Adipocyte (in vitro differentiated cells): Measurements from ENCODE around the gene QSOX2.
"Not testable (repeated sequence)": the region's sequence is repeated elsewhere in the genome, so short reads cannot be mapped to it uniquely, and the experiment has no call there.

ENCODE experiments used
- DNase-seq: peaks from one replicate; pipeline ENCODE4 v3.0.0-alpha.2; 2015; ENCODE audit warnings: low read depth
- H3K27me3 ChIP-seq: replicated peaks from 2 replicates; pipeline ENCODE4 v1.7.0; 2013; ENCODE audit warnings: mild to moderate bottlenecking, low read length, moderate library complexity; ENCODE audit not compliant: control insufficient read depth, insufficient read depth
- H3K36me3 ChIP-seq: 2 replicates; pipeline ENCODE4 v1.7.0; 2013; ENCODE audit warnings: low read length, mild to moderate bottlenecking, moderate library complexity; ENCODE audit not compliant: control insufficient read depth, insufficient read depth, severe bottlenecking
- H3K4me1 ChIP-seq: 2 replicates; pipeline ENCODE4 v1.7.0; 2013; ENCODE audit warnings: mild to moderate bottlenecking, low read length, moderate library complexity; ENCODE audit not compliant: control insufficient read depth, insufficient read depth
- H3K4me3 ChIP-seq: 2 replicates; pipeline ENCODE4 v1.7.0; 2013; ENCODE audit warnings: mild to moderate bottlenecking, low read length, moderate library complexity
- H3K9ac ChIP-seq: 2 replicates; pipeline ENCODE4 v1.7.0; 2013; ENCODE audit warnings: mild to moderate bottlenecking, low read length, moderate library complexity
- H3K9me3 ChIP-seq: 2 replicates; pipeline ENCODE4 v1.7.0; 2013; ENCODE audit warnings: mild to moderate bottlenecking, low read length, moderate library complexity; ENCODE audit not compliant: control insufficient read depth

The QSOX2 gene

DNA sequence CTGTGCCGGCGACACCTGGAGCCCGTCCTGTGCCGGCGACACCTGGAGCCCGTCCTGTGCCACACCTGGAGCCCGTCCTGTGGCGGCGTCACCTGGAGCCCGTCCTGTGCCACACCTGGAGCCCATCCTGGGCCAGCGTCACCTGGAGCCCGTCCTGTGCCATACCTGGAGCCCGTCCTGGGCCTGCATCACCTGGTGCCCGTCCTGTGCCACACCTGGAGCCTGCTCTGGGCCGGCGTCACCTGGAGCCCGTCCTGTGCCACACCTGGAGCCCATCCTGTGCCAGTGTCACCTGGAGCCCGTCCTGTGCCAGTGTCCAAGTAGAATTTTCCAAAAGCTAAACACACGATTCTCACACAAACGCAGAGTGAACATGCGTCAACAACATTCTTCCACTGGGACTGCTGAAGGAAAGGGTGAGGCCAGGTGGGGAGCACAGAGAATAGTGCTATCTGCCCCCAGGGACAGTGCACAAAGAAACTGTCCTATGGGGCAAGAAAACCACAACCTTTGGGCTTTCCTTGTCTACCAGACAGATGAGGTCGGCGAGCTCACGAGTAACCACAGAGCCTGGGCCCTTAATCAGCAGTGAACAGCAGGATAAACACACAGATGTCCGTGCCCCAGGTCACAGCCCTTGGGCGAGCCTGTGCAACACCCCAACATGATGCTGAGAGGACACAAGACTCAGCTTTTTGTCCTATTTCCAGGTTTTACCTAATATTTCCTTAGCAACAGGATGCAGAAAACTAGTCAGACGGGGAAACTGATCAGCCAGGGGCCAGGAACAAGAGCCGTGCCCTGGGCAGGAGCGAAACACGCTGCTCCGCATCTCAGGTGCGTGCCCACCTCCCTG lies 7.9 kb downstream of the QSOX2 start:
- no peak for DNase-seq
- Histone ChIP-seq H3K4me1 (no peaks in the 10 kb centered on the region), H3K36me3 (peaks cover 6% of the 10 kb centered on the region), H3K27me3 (no peaks in the 10 kb centered on the region), H3K4me3 (no peak overlapping the region), H3K9ac (no peak overlapping the region), H3K9me3 (no peaks in the 10 kb centered on the region)

- H3K27me3 ChIP-seq, DNase-seq, H3K9ac ChIP-seq, H3K4me1 ChIP-seq, H3K4me3 ChIP-seq, H3K36me3 ChIP-seq, H3K9me3 ChIP-seq: not testable (repeated sequence)
Measured at GRCh38 chr9:136236471-136237410, 8.9 kb downstream of the QSOX2 start.

GRCh38 chr9:136235709-136236455 lies 9.7 kb downstream of the QSOX2 start:
- no peaks in the 10 kb centered on the region for H3K9me3 ChIP-seq
- H3K9ac ChIP-seq: no peak overlapping the region
- no peaks in the 10 kb centered on the region for H3K27me3 ChIP-seq
- no peak overlapping the region for H3K4me3 ChIP-seq
- peaks cover 6% of the 10 kb centered on the region for H3K36me3 ChIP-seq
- no peak for DNase-seq
- no peaks in the 10 kb centered on the region for H3K4me1 ChIP-seq

GRCh38 chr9:136235171-136235570 lies 10.4 kb downstream of the QSOX2 start:
- Histone ChIP-seq H3K27me3 (no peaks in the 10 kb centered on the region), H3K4me1 (no peaks in the 10 kb centered on the region), H3K36me3 (peaks cover 6% of the 10 kb centered on the region), H3K4me3 (no peak overlapping the region), H3K9ac (no peak overlapping the region), H3K9me3 (no peaks in the 10 kb centered on the region)
- no peak for DNase-seq

DNA sequence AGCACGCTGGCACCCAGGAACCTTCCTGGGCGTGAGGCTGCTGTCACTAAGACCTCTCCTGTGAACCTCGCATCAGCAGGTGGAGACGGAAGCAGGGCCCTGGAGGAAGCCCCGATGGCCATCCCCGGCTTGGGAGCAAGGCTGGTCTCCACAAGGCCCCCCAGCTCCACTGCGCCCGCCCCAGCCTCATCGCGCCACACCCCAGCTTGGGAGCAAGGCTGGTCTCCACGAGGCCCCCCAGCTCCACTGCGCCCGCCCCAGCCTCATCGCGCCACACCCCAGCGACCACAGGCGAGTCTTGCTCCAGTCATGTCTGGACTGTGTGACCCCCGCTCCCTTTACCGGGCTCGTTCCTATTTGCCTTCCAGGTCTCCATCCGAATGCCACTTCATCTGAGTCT lies 11.0 kb downstream of the QSOX2 start:
- Histone ChIP-seq H3K27me3 (no peaks in the 10 kb centered on the region), H3K4me3 (no peak overlapping the region), H3K4me1 (no peaks in the 10 kb centered on the region), H3K36me3 (peaks cover 6% of the 10 kb centered on the region), H3K9ac (no peak overlapping the region), H3K9me3 (no peaks in the 10 kb centered on the region)
- no peak for DNase-seq

GRCh38 chr9:136233868-136234267 lies 11.7 kb downstream of the QSOX2 start:
- Histone ChIP-seq H3K27me3 (no peaks in the 10 kb centered on the region), H3K4me1 (no peaks in the 10 kb centered on the region), H3K9ac (no peak overlapping the region), H3K36me3 (peaks cover 6% of the 10 kb centered on the region), H3K9me3 (no peaks in the 10 kb centered on the region), H3K4me3 (no peak overlapping the region)
- DNase-seq: no peak

- Histone ChIP-seq H3K4me3 (no peak overlapping the region), H3K9me3 (no peaks in the 10 kb centered on the region), H3K27me3 (no peaks in the 10 kb centered on the region), H3K36me3 (peaks cover 6% of the 10 kb centered on the region), H3K4me1 (no peaks in the 10 kb centered on the region), H3K9ac (no peak overlapping the region)
- no peak for DNase-seq
Measured at GRCh38 chr9:136233411-136233810, 12.2 kb downstream of the QSOX2 start.

DNA sequence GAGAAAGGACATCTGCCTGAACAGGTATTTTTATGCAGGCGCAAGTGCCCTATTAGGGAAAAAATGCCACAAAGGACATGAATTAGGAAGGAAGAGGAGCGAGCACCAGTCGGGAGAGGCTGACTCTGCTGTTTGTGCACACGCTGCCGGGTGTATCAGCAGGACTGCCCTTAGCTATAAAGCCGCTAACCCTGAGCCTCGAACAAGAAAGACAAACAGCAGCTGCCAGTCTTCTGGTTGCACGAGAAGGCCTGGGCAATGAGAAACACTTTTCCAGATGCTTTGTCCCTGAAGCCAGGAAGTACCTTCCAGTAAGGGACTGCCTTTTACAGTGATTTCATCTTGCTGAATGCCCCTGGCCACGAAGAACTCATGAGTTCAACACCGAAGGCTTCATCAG lies 12.6 kb downstream of the QSOX2 start:
- H3K4me3 ChIP-seq: no peak overlapping the region

GRCh38 chr9:136231478-136232297 lies 13.9 kb downstream of the QSOX2 start:
- peaks cover 6% of the 10 kb centered on the region for H3K36me3 ChIP-seq
- no peak overlapping the region for H3K9ac ChIP-seq
- no peak overlapping the region for H3K4me3 ChIP-seq
- H3K27me3 ChIP-seq: no peaks in the 10 kb centered on the region
- H3K4me1 ChIP-seq: no peaks in the 10 kb centered on the region
- DNase-seq: no peak
- H3K9me3 ChIP-seq: no peaks in the 10 kb centered on the region

More for the DNA sequence above, 12.6 kb downstream of the QSOX2 start:
- Histone ChIP-seq H3K9ac (no peak overlapping the region), H3K36me3 (peaks cover 6% of the 10 kb centered on the region), H3K4me1 (no peaks in the 10 kb centered on the region), H3K9me3 (no peaks in the 10 kb centered on the region), H3K27me3 (no peaks in the 10 kb centered on the region)
- DNase-seq: no peak

DNA sequence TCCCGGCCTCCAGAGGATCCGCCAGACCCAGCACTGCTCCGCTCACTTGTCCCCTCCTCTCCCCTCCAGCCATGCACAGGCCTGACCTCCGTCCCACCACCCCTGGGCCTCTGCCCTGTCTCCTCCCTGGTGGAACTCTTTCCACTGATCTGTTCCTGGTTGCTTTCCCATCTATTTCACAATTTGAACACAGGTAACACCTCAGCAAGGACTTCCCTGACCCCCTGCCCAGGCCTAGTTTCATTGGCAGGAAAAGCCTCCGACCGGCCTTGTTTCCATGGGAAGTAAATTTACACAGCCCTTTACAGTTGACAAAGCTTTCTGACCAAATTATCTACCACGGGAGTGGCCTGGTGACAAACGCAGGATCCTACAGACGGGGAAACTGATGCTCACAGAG lies 14.8 kb downstream of the QSOX2 start:
- no peak for DNase-seq
- peaks cover 4% of the 10 kb centered on the region for H3K36me3 ChIP-seq
- H3K27me3 ChIP-seq: no peaks in the 10 kb centered on the region
- no peaks in the 10 kb centered on the region for H3K9me3 ChIP-seq
- no peak overlapping the region for H3K4me3 ChIP-seq
- no peaks in the 10 kb centered on the region for H3K4me1 ChIP-seq
- H3K9ac ChIP-seq: no peak overlapping the region
